ENCODE results near the gene PA2G4. TPM values are rescaled to one million over a fixed set of nuclear protein-coding genes. Genes with fewer than 3 reads are reported as not detected.
"Not testable (repeated sequence)": the region's sequence is repeated elsewhere in the genome, so short reads cannot be mapped to it uniquely, and the experiment has no call there.

PA2G4 gene
- total RNA-seq, 1 donor = 115 TPM

DNA sequence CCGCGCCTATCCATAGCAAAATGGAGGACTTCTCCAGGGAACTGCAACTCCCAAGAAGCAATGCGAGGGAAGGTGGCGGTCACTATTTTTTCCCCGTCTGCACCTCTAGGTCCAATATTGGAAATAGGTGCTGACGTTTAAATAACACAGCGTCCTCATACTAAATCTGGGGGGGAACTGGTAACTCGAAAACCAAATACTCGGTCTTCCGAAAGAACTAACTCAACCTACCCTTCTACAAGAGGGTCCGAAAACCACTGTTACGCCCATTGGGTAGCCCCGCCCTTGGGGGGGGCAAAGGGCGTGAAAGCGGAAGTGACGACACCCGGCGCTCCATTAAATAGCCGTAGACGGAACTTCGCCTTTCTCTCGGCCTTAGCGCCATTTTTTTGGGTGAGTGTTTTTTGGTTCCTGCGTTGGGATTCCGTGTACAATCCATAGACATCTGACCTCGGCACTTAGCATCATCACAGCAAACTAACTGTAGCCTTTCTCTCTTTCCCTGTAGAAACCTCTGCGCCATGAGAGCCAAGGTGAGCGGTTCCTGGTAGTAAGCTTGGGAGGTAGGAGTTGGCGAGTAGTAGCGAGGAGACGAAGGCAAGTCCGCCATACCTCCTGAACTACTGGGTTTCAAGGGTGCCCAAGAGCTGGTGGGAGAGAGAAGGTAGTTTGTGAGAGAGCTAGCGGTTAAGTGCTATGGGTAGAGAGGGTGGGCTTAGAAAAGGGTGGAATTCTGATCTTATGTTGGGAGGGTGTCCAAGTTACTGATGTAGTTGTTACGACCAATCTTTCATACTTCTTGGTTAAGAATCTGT lies 12.1 kb downstream of the PA2G4 start, which contains the start of gene RPL41:
RPL41 (plus strand) TSS at position 367 of the 815 bp plus-strand sequence.
- Histone ChIP-seq H3K4me3 (ENCODE audit: insufficient read depth, low read length) (peak within 1 kb of the TSS; percentile 85), H3K27ac (ENCODE audit: low read depth, low read length) (peak within 1 kb of the TSS; percentile 91), H4K20me1 (ENCODE audit: insufficient read depth, low read length) (peaks cover 16% of the 10 kb centered on the region), H2AFZ (ENCODE audit: low read length) (peak within 1 kb of the TSS; percentile 93), H3K36me3 (ENCODE audit: insufficient read depth, low read length) (peaks cover 40% of the 10 kb centered on the region), H3K4me2 (ENCODE audit: insufficient read depth, low read length) (peak within 1 kb of the TSS; percentile 99), H3K4me1 (ENCODE audit: insufficient read depth, low read length) (peaks cover 29% of the 10 kb centered on the region), H3K27me3 (ENCODE audit: insufficient read depth, low read length) (no peaks in the 10 kb centered on the region), H3K9me3 (ENCODE audit: low read depth, low read length) (no peaks in the 10 kb centered on the region), H3K79me2 (ENCODE audit: insufficient read depth, low read length) (peaks cover 30% of the 10 kb centered on the region)
- TF ChIP-seq CTCF (IDR thresholded peaks at IDR 0.05; ENCODE audit: extremely low read depth, low read depth, low read length) = no peak
- peak; percentile 93 for DNase-seq (ENCODE audit: insufficient read length, low spot score, missing footprints)

DNA sequence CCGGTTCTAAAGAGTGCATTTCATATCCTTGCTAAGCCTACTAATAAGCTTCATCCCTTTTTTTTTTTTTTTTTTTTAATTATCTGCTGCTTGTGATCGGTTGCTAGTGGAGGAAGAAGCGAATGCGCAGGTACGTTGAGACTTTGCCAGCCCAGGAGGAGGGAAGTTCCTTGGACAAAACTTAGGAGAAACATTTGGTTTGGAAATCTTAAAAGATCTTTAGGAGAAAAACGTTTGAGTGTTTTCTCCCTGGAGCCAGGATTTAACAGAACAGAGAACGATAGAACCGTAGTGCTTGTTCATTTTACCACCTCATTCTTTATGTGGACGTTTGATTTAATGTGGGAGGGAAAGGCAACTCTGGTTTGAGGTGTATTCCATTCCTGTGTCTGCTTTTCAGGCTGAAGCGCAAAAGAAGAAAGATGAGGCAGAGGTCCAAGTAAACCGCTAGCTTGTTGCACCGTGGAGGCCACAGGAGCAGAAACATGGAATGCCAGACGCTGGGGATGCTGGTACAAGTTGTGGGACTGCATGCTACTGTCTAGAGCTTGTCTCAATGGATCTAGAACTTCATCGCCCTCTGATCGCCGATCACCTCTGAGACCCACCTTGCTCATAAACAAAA lies 12.8 kb downstream of the PA2G4 start:
- Histone ChIP-seq H3K36me3 (ENCODE audit: insufficient read depth, low read length) (peaks cover 33% of the 10 kb centered on the region), H3K4me3 (ENCODE audit: insufficient read depth, low read length) (peak overlapping the region; percentile 85), H3K27ac (ENCODE audit: low read depth, low read length) (peak overlapping the region; percentile 91), H2AFZ (ENCODE audit: low read length) (peak overlapping the region; percentile 93), H3K4me1 (ENCODE audit: insufficient read depth, low read length) (peaks cover 29% of the 10 kb centered on the region), H3K4me2 (ENCODE audit: insufficient read depth, low read length) (peak overlapping the region; percentile 99), H3K79me2 (ENCODE audit: insufficient read depth, low read length) (peaks cover 33% of the 10 kb centered on the region), H4K20me1 (ENCODE audit: insufficient read depth, low read length) (peaks cover 16% of the 10 kb centered on the region)
- not testable (repeated sequence) for H3K9me3 ChIP-seq (ENCODE audit: low read depth, low read length); DNase-seq (ENCODE audit: insufficient read length, low spot score, missing footprints); H3K27me3 ChIP-seq (ENCODE audit: insufficient read depth, low read length)

- H3K79me2 ChIP-seq (ENCODE audit: insufficient read depth, low read length) = peaks cover 33% of the 10 kb centered on the region
- peak; percentile 39 for TF ChIP-seq CTCF (IDR thresholded peaks at IDR 0.05; ENCODE audit: extremely low read depth, low read depth, low read length)
- no peaks in the 10 kb centered on the region for H3K9me3 ChIP-seq (ENCODE audit: low read depth, low read length)
- H3K4me2 ChIP-seq (ENCODE audit: insufficient read depth, low read length) = peak within 1 kb of the TSS; percentile 99
- H3K27ac ChIP-seq (ENCODE audit: low read depth, low read length) = peak within 1 kb of the TSS; percentile 92
- peak within 1 kb of the TSS; percentile 61 for H2AFZ ChIP-seq (ENCODE audit: low read length)
- peak; percentile 93 for DNase-seq (ENCODE audit: insufficient read length, low spot score, missing footprints)
- peaks cover 29% of the 10 kb centered on the region for H3K4me1 ChIP-seq (ENCODE audit: insufficient read depth, low read length)
- H3K27me3 ChIP-seq (ENCODE audit: insufficient read depth, low read length) = no peaks in the 10 kb centered on the region
- peak within 1 kb of the TSS; percentile 85 for H3K4me3 ChIP-seq (ENCODE audit: insufficient read depth, low read length)
- peaks cover 16% of the 10 kb centered on the region for H4K20me1 ChIP-seq (ENCODE audit: insufficient read depth, low read length)
- H3K36me3 ChIP-seq (ENCODE audit: insufficient read depth, low read length) = peaks cover 27% of the 10 kb centered on the region
These were observed 13.7 kb downstream of the PA2G4 start, which contains the start of gene ZC3H10 for GRCh38 chr12:56117778-56118687. Gene ZC3H10, plus strand, starts transcription at chr12:56118266. Its CDS starts 2,297 bp downstream, at chr12:56120563.

DNA sequence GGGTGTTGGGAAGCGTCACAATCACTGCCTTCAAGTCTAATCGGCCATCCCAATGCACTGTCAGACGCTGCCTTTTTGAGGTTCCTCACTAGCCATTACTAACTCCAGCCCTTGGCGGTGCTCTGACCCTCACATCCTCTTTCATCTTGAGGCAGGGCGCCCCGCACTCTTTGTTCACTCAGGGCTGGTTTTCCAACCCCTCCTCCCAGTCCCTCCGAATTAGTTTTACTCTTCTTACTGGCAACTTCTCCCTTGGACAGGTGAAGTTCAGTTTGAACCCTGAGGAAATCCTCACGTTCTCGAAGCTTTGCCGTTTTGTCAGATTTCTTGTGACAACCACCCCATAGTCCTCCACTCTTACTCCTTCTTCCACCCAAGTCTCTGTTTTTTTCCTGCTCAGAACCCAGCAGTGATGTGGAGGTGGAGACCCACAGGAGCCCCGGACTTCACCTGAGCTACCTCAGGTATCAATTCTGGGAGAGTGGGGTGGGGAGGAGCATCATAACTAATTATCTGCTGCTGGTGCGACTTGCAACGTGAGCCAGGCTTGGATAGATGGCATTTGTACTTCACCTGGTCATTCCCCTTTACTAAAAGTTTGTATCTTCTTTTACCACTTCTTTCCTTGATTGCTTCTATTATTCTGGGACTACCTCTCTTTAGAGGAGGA lies 14.5 kb downstream of the PA2G4 start:
- no peak for TF ChIP-seq CTCF (IDR thresholded peaks at IDR 0.05; ENCODE audit: extremely low read depth, low read depth, low read length)
- H3K27ac ChIP-seq (ENCODE audit: low read depth, low read length) = peak overlapping the region; percentile 92
- no peak for DNase-seq (ENCODE audit: insufficient read length, low spot score, missing footprints)
- peak overlapping the region; percentile 99 for H3K4me2 ChIP-seq (ENCODE audit: insufficient read depth, low read length)
- H2AFZ ChIP-seq (ENCODE audit: low read length) = peak overlapping the region; percentile 61
- peaks cover 20% of the 10 kb centered on the region for H3K36me3 ChIP-seq (ENCODE audit: insufficient read depth, low read length)
- H3K9me3 ChIP-seq (ENCODE audit: low read depth, low read length) = no peaks in the 10 kb centered on the region
- H3K27me3 ChIP-seq (ENCODE audit: insufficient read depth, low read length) = no peaks in the 10 kb centered on the region
- peaks cover 35% of the 10 kb centered on the region for H3K79me2 ChIP-seq (ENCODE audit: insufficient read depth, low read length)
- peaks cover 16% of the 10 kb centered on the region for H4K20me1 ChIP-seq (ENCODE audit: insufficient read depth, low read length)
- peaks cover 29% of the 10 kb centered on the region for H3K4me1 ChIP-seq (ENCODE audit: insufficient read depth, low read length)
- H3K4me3 ChIP-seq (ENCODE audit: insufficient read depth, low read length) = peak overlapping the region; percentile 85

All from osteoblast (primary cell).